Liver (tissue), 3 donors: ENCODE results near the gene SNRK.

ENCODE experiments used
- FOXA1 ChIP-seq: IDR thresholded peaks from 2 replicates; pipeline ENCODE4 v1.6.1; 2016; ENCODE audit warnings: antibody characterized with exemption
- GABPA ChIP-seq, 2 donors: IDR thresholded peaks in 1 of 2; conservative IDR thresholded peaks in 1 of 2; 2 replicates each; pipeline ENCODE4 v1.6.1; 2016; ENCODE audit warnings: antibody characterized with exemption in 2 of 2, mild to moderate bottlenecking in 1 of 2, moderate library complexity in 1 of 2
- NR2F2 ChIP-seq: IDR thresholded peaks from 2 replicates; pipeline ENCODE4 v1.6.1; 2016; ENCODE audit warnings: antibody characterized with exemption
- RAD21 ChIP-seq, 2 donors: IDR thresholded peaks; 2 replicates each; pipeline ENCODE4 v1.6.1; 2016; ENCODE audit warnings: antibody characterized with exemption in 2 of 2, mild to moderate bottlenecking in 2 of 2
- TAF1 ChIP-seq: conservative IDR thresholded peaks from 2 replicates; pipeline ENCODE4 v1.6.1; 2016; ENCODE audit warnings: antibody characterized with exemption, mild to moderate bottlenecking
- YY1 ChIP-seq: IDR thresholded peaks from 2 replicates; pipeline ENCODE4 v1.6.1; 2016; ENCODE audit warnings: antibody characterized with exemption, mild to moderate bottlenecking
- TF ChIP-seq, protein P1 (sequence below): fragments of 150-350 bp; IDR thresholded peaks from 2 replicates; pipeline ENCODE4 v1.5.1; 2017; ENCODE audit warnings: improper control_type of control experiment, low read depth, low read length; ENCODE audit not compliant: missing input control
- TF ChIP-seq, protein P2 (sequence below): IDR thresholded peaks from 2 replicates; pipeline ENCODE4 v1.6.1; 2016; ENCODE audit warnings: antibody characterized with exemption
- donor health status: healthy.
- donor health status: healthy.

DNA sequence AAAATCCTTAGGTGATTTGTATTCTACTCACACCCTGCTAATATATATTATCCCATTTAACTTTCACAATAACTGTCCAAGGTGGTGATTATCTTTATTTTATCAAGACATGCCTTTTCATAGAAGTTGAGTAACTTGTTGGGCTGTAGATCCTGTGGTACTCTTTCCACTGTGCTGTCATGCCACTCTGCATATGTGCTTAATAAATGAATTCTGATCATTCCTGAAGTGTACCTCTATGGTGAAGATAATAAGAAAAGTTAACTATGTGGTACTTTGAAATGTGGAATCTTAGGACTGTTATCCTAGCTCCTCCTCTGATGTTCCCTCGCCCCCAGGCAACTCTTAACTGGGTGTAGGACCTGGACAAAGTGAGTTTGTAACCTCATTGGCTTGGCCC, 5.2 kb downstream of the SNRK start:
- TF ChIP-seq TAF1 (no peak), RAD21 (IDR thresholded peaks at IDR 0.05) (no peak), GABPA (IDR thresholded peaks at IDR 0.05 in 1 of 2, conservative IDR thresholded peaks at IDR 0.05 in 1 of 2) (no peak), NR2F2 (no peak), FOXA1 (no peak), YY1 (no peak)
- TF ChIP-seq, protein P1, sequence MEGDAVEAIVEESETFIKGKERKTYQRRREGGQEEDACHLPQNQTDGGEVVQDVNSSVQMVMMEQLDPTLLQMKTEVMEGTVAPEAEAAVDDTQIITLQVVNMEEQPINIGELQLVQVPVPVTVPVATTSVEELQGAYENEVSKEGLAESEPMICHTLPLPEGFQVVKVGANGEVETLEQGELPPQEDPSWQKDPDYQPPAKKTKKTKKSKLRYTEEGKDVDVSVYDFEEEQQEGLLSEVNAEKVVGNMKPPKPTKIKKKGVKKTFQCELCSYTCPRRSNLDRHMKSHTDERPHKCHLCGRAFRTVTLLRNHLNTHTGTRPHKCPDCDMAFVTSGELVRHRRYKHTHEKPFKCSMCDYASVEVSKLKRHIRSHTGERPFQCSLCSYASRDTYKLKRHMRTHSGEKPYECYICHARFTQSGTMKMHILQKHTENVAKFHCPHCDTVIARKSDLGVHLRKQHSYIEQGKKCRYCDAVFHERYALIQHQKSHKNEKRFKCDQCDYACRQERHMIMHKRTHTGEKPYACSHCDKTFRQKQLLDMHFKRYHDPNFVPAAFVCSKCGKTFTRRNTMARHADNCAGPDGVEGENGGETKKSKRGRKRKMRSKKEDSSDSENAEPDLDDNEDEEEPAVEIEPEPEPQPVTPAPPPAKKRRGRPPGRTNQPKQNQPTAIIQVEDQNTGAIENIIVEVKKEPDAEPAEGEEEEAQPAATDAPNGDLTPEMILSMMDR: no peak
- TF ChIP-seq, protein P2, sequence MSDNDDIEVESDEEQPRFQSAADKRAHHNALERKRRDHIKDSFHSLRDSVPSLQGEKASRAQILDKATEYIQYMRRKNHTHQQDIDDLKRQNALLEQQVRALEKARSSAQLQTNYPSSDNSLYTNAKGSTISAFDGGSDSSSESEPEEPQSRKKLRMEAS: no peak
